Hepatocyte (in vitro differentiated cells): ENCODE data around the gene LSM8.

Experiments
- EZH2 ChIP-seq: fragments of 200-600 bp; sonication (generic); IDR thresholded peaks from 2 replicates; pipeline ENCODE4 v1.6.1; 2016; ENCODE audit warnings: antibody characterized with exemption, mild to moderate bottlenecking, borderline replicate concordance
- EZH2phosphoT487 ChIP-seq: fragments of 200-600 bp; sonication (generic); IDR thresholded peaks from one replicate; pipeline ENCODE4 v1.6.1; 2018; ENCODE audit warnings: antibody characterized with exemption, mild to moderate bottlenecking, low read depth, moderate library complexity; ENCODE audit not compliant: unreplicated experiment, severe bottlenecking
- TF ChIP-seq, protein P1 (sequence below): fragments of 200-600 bp; sonication (generic); IDR thresholded peaks from 2 replicates; pipeline ENCODE4 v1.5.1; 2016; ENCODE audit warnings: antibody characterized with exemption, mild to moderate bottlenecking; ENCODE audit not compliant: poor library complexity

GRCh38 chr7:118214833-118215182 is 30.8 kb downstream of the LSM8 start:
- TF ChIP-seq, protein P1, sequence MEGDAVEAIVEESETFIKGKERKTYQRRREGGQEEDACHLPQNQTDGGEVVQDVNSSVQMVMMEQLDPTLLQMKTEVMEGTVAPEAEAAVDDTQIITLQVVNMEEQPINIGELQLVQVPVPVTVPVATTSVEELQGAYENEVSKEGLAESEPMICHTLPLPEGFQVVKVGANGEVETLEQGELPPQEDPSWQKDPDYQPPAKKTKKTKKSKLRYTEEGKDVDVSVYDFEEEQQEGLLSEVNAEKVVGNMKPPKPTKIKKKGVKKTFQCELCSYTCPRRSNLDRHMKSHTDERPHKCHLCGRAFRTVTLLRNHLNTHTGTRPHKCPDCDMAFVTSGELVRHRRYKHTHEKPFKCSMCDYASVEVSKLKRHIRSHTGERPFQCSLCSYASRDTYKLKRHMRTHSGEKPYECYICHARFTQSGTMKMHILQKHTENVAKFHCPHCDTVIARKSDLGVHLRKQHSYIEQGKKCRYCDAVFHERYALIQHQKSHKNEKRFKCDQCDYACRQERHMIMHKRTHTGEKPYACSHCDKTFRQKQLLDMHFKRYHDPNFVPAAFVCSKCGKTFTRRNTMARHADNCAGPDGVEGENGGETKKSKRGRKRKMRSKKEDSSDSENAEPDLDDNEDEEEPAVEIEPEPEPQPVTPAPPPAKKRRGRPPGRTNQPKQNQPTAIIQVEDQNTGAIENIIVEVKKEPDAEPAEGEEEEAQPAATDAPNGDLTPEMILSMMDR: no peak
- no peak for TF ChIP-seq EZH2
- TF ChIP-seq EZH2phosphoT487: no peak
